Measurements from ENCODE around the gene ZRANB1. TPM values are rescaled to one million over a fixed set of nuclear protein-coding genes. Genes with fewer than 3 reads are reported as not detected.

The ZRANB1 gene
- total RNA-seq, 1 donor from 2014 or later = 15.0 TPM

- Histone ChIP-seq H3K36me3 (ENCODE audit: control insufficient read depth, insufficient read depth, low read length) (no peaks in the 10 kb centered on the region), H3K4me3 (ENCODE audit: low read depth, low read length) (no peak overlapping the region), H3K27me3 (ENCODE audit: control insufficient read depth, insufficient read depth, low read length) (no peaks in the 10 kb centered on the region)
- DNase-seq (ENCODE audit: low read depth) = no peak
- no peak for TF ChIP-seq CTCF (IDR thresholded peaks at IDR 0.05; ENCODE audit: insufficient read depth, low read length, poor library complexity, severe bottlenecking)
Observed at GRCh38 chr10:125034675-125035074, 92.8 kb downstream of the ZRANB1 start.

- Histone ChIP-seq H3K36me3 (ENCODE audit: control insufficient read depth, insufficient read depth, low read length) (no peaks in the 10 kb centered on the region), H3K4me3 (ENCODE audit: low read depth, low read length) (no peak overlapping the region), H3K27me3 (ENCODE audit: control insufficient read depth, insufficient read depth, low read length) (no peaks in the 10 kb centered on the region)
- TF ChIP-seq CTCF (IDR thresholded peaks at IDR 0.05; ENCODE audit: insufficient read depth, low read length, poor library complexity, severe bottlenecking) = no peak
- peak; percentile 96 for DNase-seq (ENCODE audit: low read depth)
Observed at GRCh38 chr10:125035136-125035535, 93.2 kb downstream of the ZRANB1 start.

- H3K36me3 ChIP-seq (ENCODE audit: control insufficient read depth, insufficient read depth, low read length) = no peaks in the 10 kb centered on the region
- no peak for DNase-seq (ENCODE audit: low read depth)
- no peak for TF ChIP-seq CTCF (IDR thresholded peaks at IDR 0.05; ENCODE audit: insufficient read depth, low read length, poor library complexity, severe bottlenecking)
- H3K4me3 ChIP-seq (ENCODE audit: low read depth, low read length) = no peak overlapping the region
- H3K27me3 ChIP-seq (ENCODE audit: control insufficient read depth, insufficient read depth, low read length) = no peaks in the 10 kb centered on the region
Observed at GRCh38 chr10:125035588-125036295, 93.8 kb downstream of the ZRANB1 start.

- Histone ChIP-seq H3K4me3 (ENCODE audit: low read depth, low read length) (no peak overlapping the region), H3K27me3 (ENCODE audit: control insufficient read depth, insufficient read depth, low read length) (no peaks in the 10 kb centered on the region), H3K36me3 (ENCODE audit: control insufficient read depth, insufficient read depth, low read length) (no peaks in the 10 kb centered on the region)
- peak; percentile 73 for DNase-seq (ENCODE audit: low read depth)
- no peak for TF ChIP-seq CTCF (IDR thresholded peaks at IDR 0.05; ENCODE audit: insufficient read depth, low read length, poor library complexity, severe bottlenecking)
Observed at GRCh38 chr10:125037145-125037877, 95.4 kb downstream of the ZRANB1 start.

Other genes starting within 250 kb of the ZRANB1 start
- 15.3 and 16.1 TPM in 2 replicates for gene FAM53B, start 197.7 kb upstream of the ZRANB1 start, total RNA-seq
- gene EEF1AKMT2, start 150.2 kb upstream of the ZRANB1 start, total RNA-seq = 13.5 and 14.5 TPM in 2 replicates
- gene ABRAXAS2, start 140.3 kb upstream of the ZRANB1 start, total RNA-seq = 15.6 and 19.7 TPM in 2 replicates
- 124 and 136 TPM in 2 replicates for gene CTBP2, start 218.4 kb downstream of the ZRANB1 start, total RNA-seq